Left lung (tissue), 10 donors: ENCODE data around the gene TMPRSS9. TPM values are rescaled to one million over a fixed set of nuclear protein-coding genes. Genes with fewer than 3 reads are reported as not detected.

Source experiments
- ATAC-seq: fragments of 200-7000 bp; cut with Tn5 transposase; one replicate; pipeline ENCODE4 v1.9.1; 2020; ENCODE audit warnings: moderate library complexity
- DNase-seq, 4 donors: peaks; one replicate each; pipeline ENCODE4 v3.0.0-alpha.2; 2013 to 2020
- H3K27ac ChIP-seq, 2 donors: fragments of 200-600 bp; sonication (generic) in 1 of 2; one replicate each; pipeline versions ENCODE4 v1.5.0 to v1.8.0; 2020 to 2021
- H3K27me3 ChIP-seq, 2 donors: fragments of 200-600 bp; sonication (generic) in 1 of 2; one replicate each; pipeline versions ENCODE4 v1.5.0 to v1.8.0; 2020 to 2021
- H3K36me3 ChIP-seq, 2 donors: fragments of 200-600 bp; sonication (generic) in 1 of 2; one replicate each; pipeline versions ENCODE4 v1.5.0 to v1.8.0; 2020 to 2021
- H3K4me1 ChIP-seq, 2 donors: fragments of 200-600 bp; one replicate each; pipeline ENCODE4 v1.8.0; 2021
- H3K4me3 ChIP-seq, 2 donors: fragments of 200-600 bp; sonication (generic) in 1 of 2; one replicate each; pipeline versions ENCODE4 v1.5.0 to v1.8.0; 2020 to 2021; ENCODE audit warnings: mild to moderate bottlenecking in 1 of 2
- H3K9me3 ChIP-seq, 2 donors: fragments of 200-600 bp; sonication (generic) in 1 of 2; one replicate each; pipeline versions ENCODE4 v1.5.0 to v1.8.0; 2020 to 2021
- intact Hi-C, 2 donors: fragments of 100-400 bp; cut with DNase I; formaldehyde crosslinking; loops; one replicate each; pipeline versions ENCODE4 v1.11.2 to v1.14.2; 2022
- polyA plus RNA-seq, 6 donors: library from polyadenylated mRNA; unstranded; fragments of 120-200 nt; gene quantifications; one replicate each; pipeline ENCODE4 v1.2.1, GENCODE V29; 2013; ENCODE audit not compliant: insufficient read length in 6 of 6
- total RNA-seq, 2 donors: library from RNA; stranded (reverse); fragmentation: NEBNext Ultra II Directional; extraction: Animal tissue kit (Norgen Biotek cat#: 25700); gene quantifications; one replicate each; pipeline ENCODE4 v1.2.1, GENCODE V29; 2021
- TF ChIP-seq, protein P1 (sequence below), 2 donors: fragments of 200-600 bp; sonication (generic) in 1 of 2; IDR thresholded peaks; one replicate each; pipeline versions ENCODE4 v1.5.0 to v1.8.0; 2021; ENCODE audit warnings: antibody characterized with exemption in 2 of 2
- donor health status: DM: no; HTN: yes; CAD: no.
- donor health status: DM: no; HTN: no; CAD: no.

Gene TMPRSS9
- total and polyA plus RNA-seq, 8 donors, result 0.45 to 1.1 (median 0.49) TPM; not detected in 2

DNA sequence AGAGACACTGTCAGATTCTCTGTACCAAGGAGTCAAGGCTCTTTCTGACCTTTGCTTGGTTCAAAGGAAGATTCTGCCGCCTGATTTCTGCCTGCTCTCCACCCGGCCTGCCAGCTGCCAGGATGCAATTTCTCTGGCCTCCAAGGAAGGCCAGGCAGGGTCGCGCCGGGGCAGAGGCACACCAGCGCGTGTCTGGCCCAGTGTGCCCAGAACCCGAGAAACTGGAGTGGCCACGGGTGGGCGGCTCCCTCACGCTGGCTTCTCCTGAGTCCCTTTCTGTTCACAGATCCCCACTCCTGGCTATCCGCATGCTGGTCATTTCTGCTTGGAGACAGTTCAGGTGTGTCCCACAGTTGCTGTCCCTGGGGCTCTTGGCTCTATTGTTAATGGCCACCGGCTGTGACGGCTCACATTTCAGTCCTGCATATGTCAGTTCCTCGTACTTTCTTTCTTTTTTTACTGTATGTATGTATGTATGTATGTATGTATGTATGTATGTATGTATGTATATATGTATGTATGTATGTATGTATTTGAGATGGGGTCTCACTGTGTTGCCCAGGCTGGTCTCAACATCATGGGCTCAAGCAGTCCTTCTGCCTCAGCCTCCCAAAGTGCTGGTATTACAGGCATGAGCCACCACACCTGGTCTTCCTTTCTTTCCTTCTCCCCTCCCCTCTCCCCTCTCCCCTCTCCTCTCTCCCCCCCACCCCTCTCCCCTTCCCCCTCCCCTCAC is 16.9 kb downstream of the TMPRSS9 start:
- H3K4me1 ChIP-seq, result no peaks in the 10 kb centered on the region
- no peak for ATAC-seq

DNA sequence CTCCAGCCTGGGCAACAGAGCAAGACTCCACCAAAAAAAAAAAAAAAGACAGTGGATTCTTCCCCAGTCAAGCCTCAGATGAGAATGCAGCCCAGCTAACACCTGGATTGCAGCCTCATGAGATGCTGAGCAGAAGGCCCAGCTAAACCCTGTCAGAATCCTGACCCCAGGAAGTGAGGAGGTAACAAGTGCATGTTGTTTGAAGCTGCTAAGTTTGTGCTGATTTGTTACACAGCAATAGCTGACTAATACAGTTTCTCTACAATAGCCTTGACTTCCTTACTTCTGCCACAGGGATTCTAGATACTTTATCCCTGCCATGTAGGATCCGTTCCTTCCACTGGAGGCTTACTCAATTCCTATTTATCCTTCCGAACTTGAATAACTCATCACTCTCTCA is 20.5 kb downstream of the TMPRSS9 start:
- DNase-seq, result no peak
- Histone ChIP-seq H3K27me3 (peaks cover 0 to 40% of the 10 kb centered on the region in 2 donors), H3K36me3 (no peaks in the 10 kb centered on the region), H3K9me3 (peaks cover 0 to 20% of the 10 kb centered on the region in 2 donors), H3K27ac (no peak overlapping the region), H3K4me3 (no peak overlapping the region), H3K4me1 (peaks cover 0 to 18% of the 10 kb centered on the region in 2 donors)
- no peak for ATAC-seq
- intact Hi-C loops, result loop anchor here in 1 of 2 donors (10.0 kb wide), 1 partner anchor 106 kb away; no protein-coding TSS in a partner anchor
- TF ChIP-seq, protein P1, sequence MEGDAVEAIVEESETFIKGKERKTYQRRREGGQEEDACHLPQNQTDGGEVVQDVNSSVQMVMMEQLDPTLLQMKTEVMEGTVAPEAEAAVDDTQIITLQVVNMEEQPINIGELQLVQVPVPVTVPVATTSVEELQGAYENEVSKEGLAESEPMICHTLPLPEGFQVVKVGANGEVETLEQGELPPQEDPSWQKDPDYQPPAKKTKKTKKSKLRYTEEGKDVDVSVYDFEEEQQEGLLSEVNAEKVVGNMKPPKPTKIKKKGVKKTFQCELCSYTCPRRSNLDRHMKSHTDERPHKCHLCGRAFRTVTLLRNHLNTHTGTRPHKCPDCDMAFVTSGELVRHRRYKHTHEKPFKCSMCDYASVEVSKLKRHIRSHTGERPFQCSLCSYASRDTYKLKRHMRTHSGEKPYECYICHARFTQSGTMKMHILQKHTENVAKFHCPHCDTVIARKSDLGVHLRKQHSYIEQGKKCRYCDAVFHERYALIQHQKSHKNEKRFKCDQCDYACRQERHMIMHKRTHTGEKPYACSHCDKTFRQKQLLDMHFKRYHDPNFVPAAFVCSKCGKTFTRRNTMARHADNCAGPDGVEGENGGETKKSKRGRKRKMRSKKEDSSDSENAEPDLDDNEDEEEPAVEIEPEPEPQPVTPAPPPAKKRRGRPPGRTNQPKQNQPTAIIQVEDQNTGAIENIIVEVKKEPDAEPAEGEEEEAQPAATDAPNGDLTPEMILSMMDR (IDR thresholded peaks at IDR 0.05), result no peak

More for the DNA sequence above, 16.9 kb downstream of the TMPRSS9 start:
- peaks cover 0 to 24% of the 10 kb centered on the region in 2 donors for H3K27me3 ChIP-seq
- DNase-seq, result no peak
- H3K9me3 ChIP-seq, result peaks cover 0 to 20% of the 10 kb centered on the region in 2 donors
- no peak overlapping the region for H3K27ac ChIP-seq
- H3K36me3 ChIP-seq, result no peaks in the 10 kb centered on the region
- H3K4me3 ChIP-seq, result no peak overlapping the region
- intact Hi-C loops, result no loop called here
- TF ChIP-seq, protein P1 (IDR thresholded peaks at IDR 0.05), result no peak

DNA sequence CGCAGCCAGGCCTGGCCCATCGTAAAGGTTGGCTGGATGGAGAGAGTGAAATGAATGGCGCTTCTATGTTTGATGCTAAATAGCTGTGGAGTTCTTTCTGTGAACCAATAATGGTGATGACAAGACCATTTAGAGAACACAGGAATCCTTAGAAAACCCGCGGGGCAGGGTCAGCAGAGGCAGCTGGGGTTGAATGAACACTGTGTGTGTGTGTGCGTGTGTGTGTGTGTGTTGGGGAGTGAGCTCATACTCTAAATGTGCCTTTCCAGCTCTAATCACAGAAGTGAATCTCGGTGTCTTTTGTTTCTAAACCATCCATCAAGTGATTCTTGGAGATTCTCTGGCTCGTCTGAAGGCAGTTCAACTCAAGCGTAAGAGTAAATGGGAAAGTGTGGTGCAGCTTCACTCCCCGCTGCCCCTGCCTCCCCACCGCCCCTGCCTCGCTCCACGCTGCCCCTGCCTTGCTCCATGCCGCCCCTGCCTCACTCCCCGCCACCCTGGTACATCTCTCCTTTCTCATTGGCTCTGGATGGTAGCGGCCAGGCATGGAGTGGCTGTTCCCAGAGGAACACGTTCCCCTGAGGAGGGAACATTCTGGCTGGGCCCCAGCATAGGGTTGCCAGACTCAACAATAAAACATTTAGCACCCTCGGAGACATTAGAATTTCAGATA is 21.2 kb downstream of the TMPRSS9 start:
- DNase-seq, result no peak
- no peak for ATAC-seq
- Histone ChIP-seq H3K27ac (no peak overlapping the region), H3K27me3 (peaks cover 0 to 47% of the 10 kb centered on the region in 2 donors), H3K4me1 (peaks cover 0 to 18% of the 10 kb centered on the region in 2 donors), H3K9me3 (peaks cover 0 to 20% of the 10 kb centered on the region in 2 donors), H3K36me3 (no peaks in the 10 kb centered on the region), H3K4me3 (no peak overlapping the region)
- TF ChIP-seq, protein P1 (IDR thresholded peaks at IDR 0.05), result no peak
- intact Hi-C loops, result loop anchor here in 1 of 2 donors (10.0 kb wide), 1 partner anchor 106 kb away; no protein-coding TSS in a partner anchor

DNA sequence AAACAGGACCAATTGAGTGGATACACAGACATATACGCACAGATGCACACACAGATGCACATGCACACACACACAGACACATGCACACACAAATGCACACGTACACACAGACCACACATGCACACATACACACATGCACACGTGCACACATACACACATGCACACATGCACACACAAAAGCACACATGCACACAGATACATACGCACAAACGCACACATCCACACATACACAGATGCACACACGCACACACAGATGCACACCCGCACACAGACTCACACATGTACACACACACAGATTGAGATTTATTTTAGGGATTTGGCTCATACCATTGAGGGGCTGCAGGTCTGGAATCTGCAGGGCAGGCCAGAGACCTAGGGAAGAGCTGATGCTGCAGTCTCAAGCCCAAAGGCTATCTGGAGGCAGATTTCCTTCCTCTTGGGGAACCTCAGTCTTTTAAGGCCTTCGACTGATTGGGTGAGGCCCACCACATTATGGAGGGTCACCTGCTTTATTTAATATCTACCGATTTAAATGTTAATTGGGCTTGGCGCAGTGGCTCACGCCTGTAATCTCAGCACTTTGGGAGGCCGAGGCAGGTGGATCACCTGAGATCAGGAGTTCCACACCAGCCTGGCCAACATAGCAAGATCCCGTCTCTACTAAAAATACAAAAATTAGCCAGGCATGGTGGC is 22.6 kb downstream of the TMPRSS9 start:
- H3K36me3 ChIP-seq, result no peaks in the 10 kb centered on the region
- TF ChIP-seq, protein P1 (IDR thresholded peaks at IDR 0.05), result no peak
- peaks cover 0 to 59% of the 10 kb centered on the region in 2 donors for H3K27me3 ChIP-seq
- peaks cover 0 to 18% of the 10 kb centered on the region in 2 donors for H3K4me1 ChIP-seq
- peaks cover 0 to 20% of the 10 kb centered on the region in 2 donors for H3K9me3 ChIP-seq
- no peak overlapping the region for H3K27ac ChIP-seq
- DNase-seq (no peak), ATAC-seq (no peak)
- intact Hi-C loops, result loop anchor here in 1 of 2 donors (10.0 kb wide), 1 partner anchor 108 kb away; no protein-coding TSS in a partner anchor
- H3K4me3 ChIP-seq, result no peak overlapping the region
